Measurements from ENCODE around the gene DTL.

Gene DTL

GRCh38 chr1:212108187-212108586 is 72.6 kb downstream of the DTL start:
- H3K79me2 ChIP-seq (ENCODE audit: control insufficient read depth, low read length): no peaks in the 10 kb centered on the region
- H3K36me3 ChIP-seq (ENCODE audit: control insufficient read depth, low read length): peaks cover 57% of the 10 kb centered on the region
- no peaks in the 10 kb centered on the region for H3K27me3 ChIP-seq (ENCODE audit: control insufficient read depth, low read length)
- H3F3A ChIP-seq (ENCODE audit: control insufficient read depth, insufficient read depth): no peaks in the 10 kb centered on the region
- no peak overlapping the region for H3K27ac ChIP-seq (ENCODE audit: low read depth, low read length)
- H3K9me2 ChIP-seq (replicated peaks; ENCODE audit: control insufficient read depth, low read length): no peaks in the 10 kb centered on the region
- no peak for TF ChIP-seq CTCF (IDR thresholded peaks at IDR 0.05; ENCODE audit: low read depth, low read length, poor library complexity, severe bottlenecking)
- no peak for TF ChIP-seq EZH2phosphoT487 (IDR thresholded peaks at IDR 0.05; ENCODE audit: borderline replicate concordance, low read length)
- no peak overlapping the region for H3K4me3 ChIP-seq (ENCODE audit: low read length)
- H3K4me2 ChIP-seq (ENCODE audit: low read length): no peak overlapping the region
- no peaks in the 10 kb centered on the region for H3K9me3 ChIP-seq (ENCODE audit: control insufficient read depth, insufficient read depth, low read length)
- no peaks in the 10 kb centered on the region for H3K4me1 ChIP-seq (ENCODE audit: control insufficient read depth, low read length)
- H4K20me1 ChIP-seq (ENCODE audit: control insufficient read depth, insufficient read depth, low read depth, low read length): 0 out of 2 replicates have a peak, but pooled peaks cover 4% of the 10 kb centered on the region

GRCh38 chr1:212108981-212109380 is 73.4 kb downstream of the DTL start:
- Histone ChIP-seq H3K4me1 (ENCODE audit: control insufficient read depth, low read length) (no peaks in the 10 kb centered on the region), H3K9me3 (ENCODE audit: control insufficient read depth, insufficient read depth, low read length) (no peaks in the 10 kb centered on the region), H3K4me2 (ENCODE audit: low read length) (no peak overlapping the region), H3K36me3 (ENCODE audit: control insufficient read depth, low read length) (peaks cover 49% of the 10 kb centered on the region), H4K20me1 (ENCODE audit: control insufficient read depth, insufficient read depth, low read depth, low read length) (0 out of 2 replicates have a peak, but pooled peaks cover 4% of the 10 kb centered on the region), H3F3A (ENCODE audit: control insufficient read depth, insufficient read depth) (no peaks in the 10 kb centered on the region), H3K9me2 (replicated peaks; ENCODE audit: control insufficient read depth, low read length) (no peaks in the 10 kb centered on the region), H3K79me2 (ENCODE audit: control insufficient read depth, low read length) (no peaks in the 10 kb centered on the region), H3K4me3 (ENCODE audit: low read length) (no peak overlapping the region), H3K27ac (ENCODE audit: low read depth, low read length) (no peak overlapping the region), H3K27me3 (ENCODE audit: control insufficient read depth, low read length) (no peaks in the 10 kb centered on the region)
- TF ChIP-seq CTCF (IDR thresholded peaks at IDR 0.05; ENCODE audit: low read depth, low read length, poor library complexity, severe bottlenecking) (no peak), EZH2phosphoT487 (IDR thresholded peaks at IDR 0.05; ENCODE audit: borderline replicate concordance, low read length) (no peak)

DNA sequence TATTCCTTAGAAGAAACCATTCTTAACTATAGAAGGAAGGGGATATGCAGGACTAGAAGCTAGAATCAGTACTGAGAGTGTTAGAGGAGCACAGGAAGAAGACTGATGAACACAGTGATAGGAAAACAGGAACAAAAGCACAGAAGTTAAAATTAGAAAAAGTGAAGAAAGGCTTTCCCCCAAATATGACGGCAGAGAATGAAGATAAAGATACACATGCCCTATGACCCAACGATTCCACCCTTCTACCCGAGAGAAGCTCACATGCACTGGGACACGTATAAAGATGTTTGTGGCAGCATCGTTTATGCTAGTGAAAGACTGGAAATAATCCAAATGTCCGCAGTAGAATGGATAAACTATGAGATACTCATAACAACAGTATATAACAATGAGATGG is 74.2 kb downstream of the DTL start:
- no peaks in the 10 kb centered on the region for H3K9me3 ChIP-seq (ENCODE audit: control insufficient read depth, insufficient read depth, low read length)
- H4K20me1 ChIP-seq (ENCODE audit: control insufficient read depth, insufficient read depth, low read depth, low read length): 0 out of 2 replicates have a peak, but pooled peaks cover 4% of the 10 kb centered on the region
- H3K9me2 ChIP-seq (replicated peaks; ENCODE audit: control insufficient read depth, low read length): no peaks in the 10 kb centered on the region
- no peak overlapping the region for H3K27ac ChIP-seq (ENCODE audit: low read depth, low read length)
- no peak overlapping the region for H3K4me2 ChIP-seq (ENCODE audit: low read length)
- no peak overlapping the region for H3K4me3 ChIP-seq (ENCODE audit: low read length)
- peaks cover 42% of the 10 kb centered on the region for H3K36me3 ChIP-seq (ENCODE audit: control insufficient read depth, low read length)
- H3K79me2 ChIP-seq (ENCODE audit: control insufficient read depth, low read length): no peaks in the 10 kb centered on the region
- no peaks in the 10 kb centered on the region for H3F3A ChIP-seq (ENCODE audit: control insufficient read depth, insufficient read depth)
- TF ChIP-seq EZH2phosphoT487 (IDR thresholded peaks at IDR 0.05; ENCODE audit: borderline replicate concordance, low read length): no peak
- TF ChIP-seq CTCF (IDR thresholded peaks at IDR 0.05; ENCODE audit: low read depth, low read length, poor library complexity, severe bottlenecking): no peak
- H3K4me1 ChIP-seq (ENCODE audit: control insufficient read depth, low read length): no peaks in the 10 kb centered on the region
- no peaks in the 10 kb centered on the region for H3K27me3 ChIP-seq (ENCODE audit: control insufficient read depth, low read length)

Data from DOHH2 (cell line).